GM21423 (cell line): ENCODE results near the gene SNRNP35.
"Not testable (repeated sequence)": the region's sequence is repeated elsewhere in the genome, so short reads cannot be mapped to it uniquely, and the experiment has no call there.

Source experiments
- ATAC-seq: cut with Tn5 transposase; IDR thresholded peaks from one replicate; pipeline ENCODE4 v1.9.1; 2021; ENCODE audit warnings: mild to moderate bottlenecking, moderate library complexity; ENCODE audit not compliant: unreplicated experiment

The SNRNP35 gene

DNA sequence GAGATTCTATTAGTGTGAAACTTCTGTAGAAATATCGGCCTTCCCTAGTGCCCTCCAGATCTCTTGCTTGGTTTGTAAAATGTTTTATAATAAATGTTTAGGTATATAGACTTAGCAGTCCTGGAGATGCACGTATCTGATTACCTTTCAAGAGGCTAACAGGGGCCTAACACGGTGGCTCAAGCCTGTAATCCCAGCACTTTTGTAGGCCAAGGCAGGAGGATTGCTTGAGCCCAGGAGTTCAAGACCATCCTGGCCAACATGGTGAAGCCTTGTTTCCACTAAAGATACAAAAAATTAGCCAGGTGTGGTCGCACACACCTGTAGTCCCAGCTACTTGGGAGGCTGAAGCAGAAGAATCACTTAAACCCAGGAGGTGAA is 11.6 kb upstream of the SNRNP35 start:
- no peak for ATAC-seq

DNA sequence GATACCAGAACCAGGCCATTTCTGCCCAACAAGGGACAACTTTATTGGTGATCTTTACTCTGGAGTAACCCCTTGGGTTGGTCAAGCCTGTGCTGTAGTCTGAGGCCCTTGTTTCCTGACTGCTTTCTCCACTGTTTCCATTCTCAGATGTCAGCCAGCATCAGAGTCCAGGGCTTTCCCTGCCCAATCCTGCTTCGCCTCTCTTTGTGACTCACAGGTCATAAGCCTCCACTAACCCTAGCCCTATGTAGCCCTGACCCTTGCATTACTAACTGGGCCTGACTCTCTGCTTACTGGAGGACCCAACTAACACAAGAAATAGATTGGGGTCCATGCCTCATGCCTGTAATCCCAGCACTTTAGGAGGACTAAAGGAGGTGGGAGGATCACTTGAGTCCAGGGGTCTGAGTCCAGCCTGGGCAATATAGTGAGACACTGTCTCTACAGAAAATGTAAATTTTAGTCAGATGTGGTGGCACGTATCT is 8.6 kb upstream of the SNRNP35 start:
- ATAC-seq, result no peak

DNA sequence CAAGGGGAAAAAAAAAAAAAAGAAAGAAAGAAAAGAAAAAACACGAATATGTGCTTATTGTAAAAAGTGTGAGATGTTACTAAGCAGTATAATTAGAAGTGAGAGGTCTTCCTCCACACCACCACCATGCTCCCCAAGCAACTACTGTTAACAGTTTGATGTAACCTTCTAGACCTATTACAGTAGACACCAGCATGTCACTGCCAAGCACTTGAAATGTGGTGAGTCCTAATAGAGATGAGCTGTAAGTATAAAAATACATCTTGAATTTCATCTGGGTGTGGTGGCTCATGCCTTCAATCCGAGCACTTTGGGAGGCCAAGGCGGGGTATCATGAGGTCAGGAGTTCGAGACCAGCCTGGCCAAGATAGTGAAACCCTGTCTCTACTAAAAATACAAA is 8.1 kb upstream of the SNRNP35 start:
- ATAC-seq, result no peak

DNA sequence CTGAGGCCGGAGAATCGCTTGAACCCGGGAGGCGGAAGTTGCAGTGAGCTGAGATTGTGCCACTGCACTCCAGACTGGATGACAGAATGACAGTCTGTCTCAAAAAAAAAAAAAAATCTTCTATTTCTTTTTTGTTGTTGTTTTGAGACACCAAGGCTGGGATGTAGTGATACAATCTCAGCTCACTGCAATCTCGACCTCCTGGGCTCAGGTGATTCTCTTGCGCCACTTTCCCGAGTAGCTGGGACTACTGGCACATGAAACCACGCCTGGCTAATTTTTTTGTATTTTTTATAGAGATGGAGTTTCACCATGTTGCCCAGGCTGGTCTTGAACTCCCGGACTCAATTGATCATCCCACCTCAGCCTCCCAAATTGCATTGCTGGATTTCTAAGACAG is 7.3 kb upstream of the SNRNP35 start:
- no peak for ATAC-seq

DNA sequence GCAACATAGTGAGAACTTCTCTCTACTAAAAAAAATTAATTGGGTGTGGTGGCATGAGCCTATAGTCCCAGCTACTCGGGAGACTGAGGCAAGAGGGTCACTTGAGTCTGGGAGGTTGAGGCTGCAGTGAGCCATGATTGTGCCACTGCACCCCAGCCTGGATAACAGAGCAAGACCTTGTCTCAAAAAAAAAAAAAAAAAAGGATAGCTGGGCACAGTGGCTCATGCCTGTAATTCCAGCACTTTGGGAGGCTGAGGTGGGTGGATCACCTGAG is 5.7 kb upstream of the SNRNP35 start:
- not testable (repeated sequence) for ATAC-seq

DNA sequence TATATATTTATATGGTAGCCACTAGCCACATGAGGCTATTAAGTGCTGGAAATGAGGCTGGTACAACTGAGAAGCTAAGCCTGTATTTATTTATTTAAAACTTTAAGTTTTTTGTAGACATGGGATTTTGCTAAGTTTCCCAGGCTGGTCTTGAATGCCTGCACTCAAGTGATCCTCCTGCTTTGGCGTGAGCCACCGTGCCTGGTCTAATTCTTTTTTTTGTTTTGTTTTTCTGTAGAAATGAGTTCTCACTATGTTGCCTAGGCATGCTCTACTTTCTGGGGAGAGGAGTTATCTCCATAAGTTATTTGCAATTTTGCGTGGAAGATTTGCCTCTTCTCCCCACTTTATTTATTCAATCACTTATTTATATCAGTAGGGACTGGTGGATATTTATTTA is 4.8 kb upstream of the SNRNP35 start:
- ATAC-seq, result no peak

DNA sequence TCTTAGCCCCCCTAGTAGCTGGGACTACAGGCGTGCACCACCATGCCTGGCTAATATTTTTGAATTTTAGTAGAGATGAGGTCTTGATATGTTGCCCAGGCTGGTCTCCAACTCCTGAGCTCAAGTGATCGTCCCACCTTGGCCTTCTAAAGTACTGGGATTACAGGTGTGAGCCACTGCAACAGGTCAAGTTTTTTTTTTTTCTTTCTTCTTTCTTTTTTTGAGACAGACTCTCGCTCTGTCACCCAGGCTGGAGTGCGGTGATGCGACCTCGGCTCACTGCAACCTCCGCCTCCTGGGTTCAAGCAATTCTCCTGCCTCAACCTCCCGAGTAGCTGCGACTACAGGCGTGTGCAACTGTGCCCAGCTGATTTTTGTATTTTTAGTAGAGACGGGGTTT is 5.2 kb downstream of the SNRNP35 start:
- not testable (repeated sequence) for ATAC-seq

DNA sequence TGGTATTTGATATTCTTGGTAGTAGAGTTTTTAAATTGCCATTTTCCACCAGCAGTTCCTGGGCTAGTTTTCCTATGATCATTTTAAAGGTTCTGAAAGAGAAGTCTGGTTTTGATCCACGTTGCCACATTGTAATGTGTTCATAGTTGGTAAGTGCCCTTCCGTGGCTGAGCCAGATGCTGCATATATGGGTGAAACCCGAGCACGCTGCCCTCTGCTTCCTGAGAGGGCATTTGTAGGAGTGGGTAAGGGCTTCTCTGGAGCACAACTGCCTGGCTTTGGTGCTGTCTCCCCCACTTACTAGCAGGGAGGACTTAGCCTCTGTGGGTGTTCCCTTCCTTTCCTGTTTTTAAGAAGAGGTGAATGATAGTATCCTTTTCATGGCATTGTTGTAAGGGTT is 7.1 kb downstream of the SNRNP35 start:
- no peak for ATAC-seq

DNA sequence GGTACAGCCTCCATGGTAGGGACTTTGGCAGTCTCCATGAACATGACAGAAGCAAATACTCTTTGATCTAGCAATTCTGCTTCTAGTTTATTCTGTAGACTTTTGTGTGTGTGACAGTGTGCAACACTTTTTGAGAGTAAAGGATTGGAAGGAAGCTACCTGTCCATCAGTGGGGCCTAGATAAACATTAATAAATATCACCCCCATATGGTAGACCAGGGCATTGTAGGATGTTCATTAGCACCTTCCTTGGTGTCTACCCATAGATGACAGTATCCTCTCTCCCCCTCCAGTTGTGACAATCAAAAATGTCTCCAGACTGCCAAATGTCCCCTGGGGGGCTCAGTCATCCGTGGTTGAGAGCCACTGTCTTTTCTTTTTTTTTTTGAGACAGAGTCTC is 10.8 kb downstream of the SNRNP35 start:
- ATAC-seq, result peak; percentile 76

DNA sequence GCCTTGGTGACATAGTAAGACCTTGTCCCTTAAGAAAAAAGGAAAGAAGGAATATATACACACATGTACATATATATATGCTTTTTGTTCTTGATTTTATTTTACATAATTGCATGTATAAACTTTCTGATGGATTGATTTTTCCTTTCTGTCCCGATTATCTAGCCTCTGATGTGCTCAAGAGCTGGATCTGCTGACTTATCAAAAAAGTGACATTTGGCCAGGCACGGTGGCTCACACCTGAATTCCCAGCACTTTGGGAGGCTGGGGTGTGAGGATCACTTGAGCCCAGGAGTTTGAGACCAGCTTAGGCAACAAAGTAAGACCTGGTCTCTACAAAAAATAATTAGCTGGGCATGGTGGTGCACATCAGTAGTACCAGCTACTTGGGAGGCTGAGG is 12.0 kb downstream of the SNRNP35 start:
- no peak for ATAC-seq

DNA sequence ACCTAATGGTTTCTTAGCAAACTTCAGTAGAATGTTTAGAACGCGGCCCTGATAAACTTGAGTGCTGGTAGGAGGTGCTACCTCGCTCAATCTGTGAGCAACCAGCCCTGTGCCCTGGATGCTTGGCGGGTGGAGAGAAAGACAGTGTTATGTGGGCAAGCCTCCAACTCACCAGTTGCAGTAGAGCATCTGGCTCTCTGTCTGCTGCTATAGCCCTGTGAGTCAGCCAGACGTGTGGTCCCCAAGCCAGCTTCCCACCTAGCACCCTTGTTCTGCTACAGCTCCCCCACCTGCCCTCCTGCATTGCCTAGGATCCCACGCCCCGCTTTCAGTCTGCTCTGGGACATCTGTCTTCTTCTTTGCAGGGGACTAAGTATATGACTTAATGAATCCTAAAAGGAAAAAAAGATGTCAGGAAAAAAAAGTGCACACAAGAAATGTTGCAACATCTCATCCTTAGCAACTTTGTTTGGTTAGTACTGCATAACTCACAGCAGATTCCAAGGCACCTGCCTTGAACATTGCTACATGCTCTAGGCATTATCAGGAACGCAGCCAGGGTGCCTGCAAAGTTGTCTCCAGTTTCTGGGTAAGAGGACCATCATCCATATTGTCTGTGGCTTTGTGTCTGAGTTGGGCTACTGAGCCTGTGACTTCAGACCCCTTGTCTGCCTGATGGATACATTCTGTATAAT is 13.6 kb downstream of the SNRNP35 start:
- no peak for ATAC-seq

DNA sequence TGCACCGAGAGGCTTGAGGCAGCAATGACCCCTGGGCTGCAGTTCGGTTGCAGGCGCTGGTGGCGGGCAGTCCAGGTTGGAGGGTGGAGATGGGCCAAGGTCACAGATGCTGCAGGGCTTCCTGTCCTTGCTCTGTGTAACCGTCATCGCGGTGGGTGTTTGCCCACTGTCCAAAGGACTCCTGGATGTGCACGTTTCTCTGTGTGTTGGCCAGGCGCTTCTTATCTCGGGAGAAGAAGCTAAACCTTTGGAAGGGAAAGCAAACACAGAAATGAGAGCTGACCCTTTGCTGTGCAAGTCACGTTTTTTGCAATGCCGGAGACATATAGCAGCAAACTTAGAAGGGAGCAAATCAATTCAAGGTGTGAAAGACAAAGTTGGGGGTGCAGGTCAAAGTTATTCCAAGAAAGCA is 14.5 kb downstream of the SNRNP35 start:
- no peak for ATAC-seq

DNA sequence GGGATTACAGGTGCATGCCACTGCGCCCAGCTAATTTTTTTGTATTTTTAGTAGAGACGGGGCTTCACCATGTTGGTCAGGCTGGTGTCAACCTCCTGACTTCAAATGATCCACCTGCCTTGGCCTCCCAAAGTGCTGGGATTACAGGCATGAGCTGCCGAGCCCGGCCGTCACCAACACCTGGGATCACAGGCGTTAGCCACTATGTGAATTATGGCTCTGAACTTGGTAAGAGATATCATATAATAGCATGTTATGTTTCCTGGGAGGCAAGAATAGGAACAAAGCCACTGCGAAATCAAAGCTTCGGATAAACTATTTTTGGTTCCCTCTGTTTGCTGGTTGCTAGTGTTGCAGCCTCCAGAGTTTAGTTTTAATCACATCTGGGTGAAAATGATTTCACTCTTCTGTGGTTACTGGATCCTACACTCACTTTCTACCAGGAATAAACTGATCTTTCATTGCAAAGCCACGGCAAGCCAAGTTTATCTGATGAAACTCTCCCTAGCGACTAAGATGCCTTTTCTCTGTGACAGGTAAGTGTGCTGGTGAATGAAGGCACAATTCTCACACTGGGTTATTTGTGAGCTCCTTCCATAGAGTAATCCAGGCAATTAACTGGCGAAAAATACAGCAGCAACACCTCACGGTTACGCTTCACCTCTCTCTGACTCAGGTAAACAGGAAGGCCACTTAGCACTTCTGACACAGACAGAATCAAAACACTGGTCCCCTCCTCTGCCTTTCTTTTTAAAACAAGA is 16.7 kb downstream of the SNRNP35 start:
- ATAC-seq, result no peak

DNA sequence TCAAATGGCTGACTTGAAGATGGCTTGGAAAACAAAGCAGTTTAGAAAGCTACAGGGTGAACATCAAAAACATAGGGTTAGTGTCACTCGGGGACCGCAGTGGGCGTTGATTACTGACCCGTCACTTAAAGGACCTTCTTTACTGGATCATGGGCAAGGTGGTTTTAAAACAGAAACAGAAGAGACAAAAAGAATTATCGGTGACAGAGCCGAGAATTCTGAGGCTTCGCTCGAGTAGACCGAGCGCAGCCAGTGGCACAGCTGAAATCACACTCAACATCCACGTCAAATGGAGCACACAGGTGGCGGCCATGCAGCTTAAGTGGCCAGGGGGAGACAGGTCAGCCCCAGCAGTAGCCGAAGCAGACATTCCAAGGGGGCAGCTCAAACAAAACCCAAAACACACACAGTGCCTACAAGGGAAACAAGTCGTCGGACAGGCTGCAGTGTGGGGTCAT is 17.3 kb downstream of the SNRNP35 start:
- ATAC-seq, result no peak

DNA sequence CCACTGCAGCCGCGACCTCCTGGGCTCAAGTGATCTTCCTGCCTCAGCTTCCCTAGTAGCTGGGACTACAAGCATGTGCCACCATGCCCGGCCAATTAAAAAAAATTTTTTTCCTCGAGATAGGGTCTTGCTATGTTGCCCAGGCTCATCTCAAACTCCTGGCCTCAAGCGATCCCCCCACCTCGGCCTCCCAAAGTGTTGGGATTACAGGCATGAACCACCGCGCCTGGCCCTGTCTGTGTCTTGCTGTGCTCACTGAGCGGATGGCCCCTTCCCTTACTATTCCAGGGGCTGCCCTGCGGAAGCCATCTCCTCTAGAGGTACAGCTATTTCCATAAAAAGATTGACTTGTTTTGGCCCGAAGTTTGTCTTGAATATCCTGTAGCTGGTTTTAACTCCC is 20.1 kb downstream of the SNRNP35 start:
- ATAC-seq, result no peak

DNA sequence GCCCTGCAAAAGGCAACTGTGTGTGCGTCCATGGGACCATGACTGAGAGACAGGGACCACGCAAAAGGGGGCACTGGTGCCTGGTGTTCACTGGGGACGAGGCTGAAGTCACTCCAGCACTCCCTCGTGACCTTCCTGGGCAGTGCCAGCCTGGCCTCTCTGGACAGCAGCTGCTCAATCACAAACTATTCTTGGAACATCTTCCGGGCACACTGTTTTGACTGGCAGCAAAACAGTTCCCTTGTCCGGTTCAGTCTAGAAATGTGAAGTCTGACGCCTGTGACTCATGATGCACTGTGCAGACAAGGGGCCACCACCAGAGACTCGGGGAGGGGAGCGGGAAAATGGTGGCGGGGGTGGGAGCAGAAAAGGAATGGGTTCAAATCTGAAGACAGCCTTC is 20.8 kb downstream of the SNRNP35 start:
- ATAC-seq, result no peak

DNA sequence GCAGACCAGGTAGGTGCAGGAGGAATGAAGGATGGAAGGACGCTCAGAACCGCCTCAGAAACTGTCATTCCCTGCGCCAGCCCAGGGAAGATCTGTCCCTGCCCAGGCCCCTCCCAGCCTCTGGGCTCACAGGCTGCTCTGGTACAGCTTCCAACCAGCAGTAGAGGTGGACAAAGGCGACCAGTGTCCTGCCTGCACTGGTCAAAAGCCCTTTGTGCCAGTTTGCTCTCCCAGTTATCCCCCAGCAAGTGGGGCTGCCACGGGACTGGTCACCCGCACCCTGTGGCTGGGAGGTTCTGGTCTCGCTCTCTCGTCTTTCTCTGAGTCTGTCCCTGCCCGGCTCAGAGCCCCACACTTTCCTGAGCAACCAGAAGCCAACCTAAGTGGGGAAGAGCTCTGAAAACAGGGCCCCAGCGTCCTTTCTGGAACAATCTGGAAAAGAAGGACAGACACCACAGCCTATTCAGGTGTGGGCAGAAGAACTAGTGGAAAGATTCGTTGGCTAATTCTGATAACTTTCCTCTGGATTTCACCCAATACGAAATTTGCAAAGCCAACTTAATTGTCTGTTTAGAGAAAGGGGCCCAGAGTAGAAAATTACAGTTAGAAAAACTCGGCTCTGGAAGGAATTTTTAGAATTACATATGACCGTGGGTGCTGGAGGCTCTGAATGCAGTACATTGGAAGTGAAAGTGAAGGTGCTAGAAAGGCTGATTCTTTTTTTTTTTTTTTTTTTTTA is 21.7 kb downstream of the SNRNP35 start:
- ATAC-seq, result no peak

DNA sequence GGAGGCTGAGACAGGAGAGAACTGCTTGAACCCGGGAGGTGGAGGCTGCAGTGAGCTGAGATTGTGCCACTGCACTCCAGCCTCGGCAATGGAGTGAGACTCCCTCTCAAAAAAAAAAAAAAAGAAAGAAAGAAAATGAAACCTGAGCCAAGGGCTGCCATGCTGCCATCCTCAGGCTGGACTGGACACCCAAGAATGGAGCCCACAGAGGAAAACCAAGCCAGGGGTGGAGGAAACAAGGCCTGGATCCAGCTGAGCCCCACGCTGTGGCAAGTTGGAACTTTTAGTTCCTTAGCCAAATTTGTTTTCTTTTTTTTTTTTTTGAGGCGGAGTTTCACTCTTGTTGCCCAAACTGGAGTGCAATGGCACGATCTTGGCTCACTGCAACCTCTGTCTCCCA is 23.3 kb downstream of the SNRNP35 start:
- not testable (repeated sequence) for ATAC-seq

DNA sequence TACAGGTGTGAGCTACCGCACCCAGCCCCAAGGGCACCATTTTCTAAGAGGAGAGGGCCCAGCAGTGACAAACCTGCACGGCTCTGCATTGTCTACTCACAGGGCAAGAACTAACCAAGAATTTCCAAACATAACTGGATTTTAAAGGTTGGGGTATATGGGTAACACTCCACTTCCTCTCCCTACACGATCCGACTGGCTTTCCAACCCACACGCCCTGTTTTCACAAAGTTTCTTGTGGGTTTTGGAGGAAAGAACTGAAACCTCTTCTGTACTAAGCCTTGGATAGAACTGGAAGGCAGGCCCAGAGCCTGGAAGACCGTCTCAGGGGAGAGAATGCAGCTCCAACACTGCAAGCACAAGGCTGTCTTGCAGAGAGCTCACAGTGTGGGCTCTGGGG is 24.9 kb downstream of the SNRNP35 start:
- no peak for ATAC-seq

DNA sequence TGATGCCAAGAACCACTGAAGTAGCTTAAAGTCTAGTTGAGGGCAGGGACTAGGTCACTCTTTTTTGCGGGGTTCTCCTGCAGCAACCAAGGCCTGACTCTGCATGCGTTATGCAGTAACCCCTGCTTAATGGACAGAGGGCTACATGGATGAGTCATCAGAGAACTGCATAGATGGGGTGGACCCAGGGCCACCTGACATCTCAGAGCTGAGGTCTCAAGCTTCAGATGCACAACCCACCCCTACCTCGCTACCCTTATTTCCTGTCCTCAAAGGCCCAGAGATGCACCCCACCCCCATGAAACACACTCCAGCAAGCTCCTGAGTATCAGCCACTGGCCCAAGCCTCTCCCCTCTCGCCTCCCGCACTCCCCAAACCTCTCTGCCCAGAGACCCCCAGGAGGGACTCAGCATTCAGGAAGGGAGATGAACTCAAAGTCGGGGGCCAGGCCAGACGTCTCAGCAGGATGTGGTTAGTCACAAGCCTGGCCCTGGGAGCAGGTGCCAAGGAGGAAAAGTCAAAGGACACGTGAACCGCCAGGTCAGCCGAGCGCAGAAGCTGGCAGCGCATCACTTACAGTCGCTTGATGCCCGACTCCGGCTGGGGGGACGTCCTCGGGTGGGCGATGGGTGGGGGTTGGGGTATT is 25.8 kb downstream of the SNRNP35 start:
- ATAC-seq, result no peak

DNA sequence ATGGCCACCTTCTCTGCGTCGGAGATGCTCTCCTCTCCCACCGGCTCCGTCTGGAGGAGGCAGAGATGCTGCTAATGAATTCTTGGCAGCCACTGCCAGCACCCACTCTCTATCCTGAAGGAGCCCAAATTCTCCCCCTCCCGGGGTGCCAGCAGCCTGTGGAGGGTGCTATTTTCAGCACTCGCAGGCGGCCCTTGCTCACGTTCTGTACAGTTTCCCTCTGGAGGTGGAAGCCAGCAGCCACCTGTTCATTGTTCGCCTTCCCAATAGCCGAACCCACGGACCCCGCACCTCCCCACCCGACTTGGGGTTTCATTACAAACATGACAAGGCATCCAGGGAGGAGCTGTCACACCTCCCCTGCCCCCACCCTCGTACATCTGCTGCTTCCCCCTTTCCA is 27.8 kb downstream of the SNRNP35 start:
- ATAC-seq, result no peak
